ENCODE data around the gene OSBPL10.

DNA sequence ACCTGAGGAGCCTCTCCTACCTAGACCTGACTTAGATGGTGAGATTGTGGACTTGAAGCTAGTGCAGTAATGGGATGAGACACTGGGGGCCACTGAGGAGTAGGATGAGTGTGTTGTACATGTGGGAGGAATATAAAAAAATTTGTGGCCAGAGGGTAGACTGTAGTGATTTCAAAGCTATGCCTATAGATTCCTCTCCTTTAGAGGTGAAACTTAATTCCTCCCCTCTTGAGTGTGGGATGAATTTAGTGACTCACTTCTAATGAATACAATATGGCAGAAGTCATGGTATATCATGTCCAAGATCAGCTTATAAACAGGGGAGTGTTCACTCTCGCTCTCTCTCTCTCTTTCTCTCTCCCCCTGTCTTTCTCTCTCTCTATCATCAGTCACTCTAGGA lies 7.2 kb upstream of the OSBPL10 start:
- TF ChIP-seq, protein P1, sequence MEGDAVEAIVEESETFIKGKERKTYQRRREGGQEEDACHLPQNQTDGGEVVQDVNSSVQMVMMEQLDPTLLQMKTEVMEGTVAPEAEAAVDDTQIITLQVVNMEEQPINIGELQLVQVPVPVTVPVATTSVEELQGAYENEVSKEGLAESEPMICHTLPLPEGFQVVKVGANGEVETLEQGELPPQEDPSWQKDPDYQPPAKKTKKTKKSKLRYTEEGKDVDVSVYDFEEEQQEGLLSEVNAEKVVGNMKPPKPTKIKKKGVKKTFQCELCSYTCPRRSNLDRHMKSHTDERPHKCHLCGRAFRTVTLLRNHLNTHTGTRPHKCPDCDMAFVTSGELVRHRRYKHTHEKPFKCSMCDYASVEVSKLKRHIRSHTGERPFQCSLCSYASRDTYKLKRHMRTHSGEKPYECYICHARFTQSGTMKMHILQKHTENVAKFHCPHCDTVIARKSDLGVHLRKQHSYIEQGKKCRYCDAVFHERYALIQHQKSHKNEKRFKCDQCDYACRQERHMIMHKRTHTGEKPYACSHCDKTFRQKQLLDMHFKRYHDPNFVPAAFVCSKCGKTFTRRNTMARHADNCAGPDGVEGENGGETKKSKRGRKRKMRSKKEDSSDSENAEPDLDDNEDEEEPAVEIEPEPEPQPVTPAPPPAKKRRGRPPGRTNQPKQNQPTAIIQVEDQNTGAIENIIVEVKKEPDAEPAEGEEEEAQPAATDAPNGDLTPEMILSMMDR (conservative IDR thresholded peaks at IDR 0.05; ENCODE audit: low read length), result no peak
- no peak for TF ChIP-seq EZH2phosphoT487 (IDR thresholded peaks at IDR 0.05; ENCODE audit: borderline replicate concordance)

Measured in Loucy (cell line).